ENCODE results near the gene MBOAT2. TPM values are rescaled to one million over a fixed set of nuclear protein-coding genes. Genes with fewer than 3 reads are reported as not detected.

MBOAT2 gene
- total RNA-seq, 1 experiment from 2014 or later, result 40.9 TPM

DNA sequence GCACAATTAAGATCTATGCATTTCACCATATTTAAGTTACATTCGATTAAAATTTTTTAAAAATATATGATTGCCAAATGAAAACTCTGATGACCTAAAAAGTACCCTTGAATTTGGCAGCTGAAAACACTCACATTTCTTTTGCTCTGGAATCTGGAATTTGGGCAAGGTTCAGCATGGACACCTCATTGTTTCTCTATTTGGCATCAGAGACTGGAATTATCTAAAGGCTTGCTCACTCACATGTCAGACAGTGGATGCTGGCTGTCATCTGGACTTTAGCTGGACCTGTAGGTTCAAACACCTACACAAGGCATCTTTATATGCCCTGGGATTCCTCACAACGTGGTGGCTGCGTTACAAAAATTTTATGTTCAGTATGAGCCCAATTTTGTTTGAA is 16.1 kb downstream of the MBOAT2 start:
- Mint-ChIP-seq H3K27ac (ENCODE audit: unreplicated experiment) (no peak overlapping the region), H3K4me3 (ENCODE audit: low read depth, unreplicated experiment) (no peak overlapping the region), H3K36me3 (ENCODE audit: insufficient read depth, unreplicated experiment) (no peaks in the 10 kb centered on the region), H3K4me1 (ENCODE audit: low read depth, unreplicated experiment) (peaks cover 22% of the 10 kb centered on the region), H3K27me3 (ENCODE audit: unreplicated experiment) (no peaks in the 10 kb centered on the region), H3K9me3 (ENCODE audit: low read depth, unreplicated experiment) (no peaks in the 10 kb centered on the region)
- TF ChIP-seq CTCF (IDR thresholded peaks at IDR 0.05; ENCODE audit: unreplicated experiment), result no peak
- intact Hi-C loops (cut with micrococcal nuclease; ENCODE audit: unreplicated experiment), result no loop called here
- CTCF ChIA-PET, result no interaction called here
- DNase-seq, result no peak
- BruUV-seq (replicated peaks), result no TSS peak

- no peaks in the 10 kb centered on the region for H3K36me3 Mint-ChIP-seq (ENCODE audit: insufficient read depth, unreplicated experiment)
Observed at GRCh38 chr2:8986327-8986976, 17.0 kb downstream of the MBOAT2 start.

DNA sequence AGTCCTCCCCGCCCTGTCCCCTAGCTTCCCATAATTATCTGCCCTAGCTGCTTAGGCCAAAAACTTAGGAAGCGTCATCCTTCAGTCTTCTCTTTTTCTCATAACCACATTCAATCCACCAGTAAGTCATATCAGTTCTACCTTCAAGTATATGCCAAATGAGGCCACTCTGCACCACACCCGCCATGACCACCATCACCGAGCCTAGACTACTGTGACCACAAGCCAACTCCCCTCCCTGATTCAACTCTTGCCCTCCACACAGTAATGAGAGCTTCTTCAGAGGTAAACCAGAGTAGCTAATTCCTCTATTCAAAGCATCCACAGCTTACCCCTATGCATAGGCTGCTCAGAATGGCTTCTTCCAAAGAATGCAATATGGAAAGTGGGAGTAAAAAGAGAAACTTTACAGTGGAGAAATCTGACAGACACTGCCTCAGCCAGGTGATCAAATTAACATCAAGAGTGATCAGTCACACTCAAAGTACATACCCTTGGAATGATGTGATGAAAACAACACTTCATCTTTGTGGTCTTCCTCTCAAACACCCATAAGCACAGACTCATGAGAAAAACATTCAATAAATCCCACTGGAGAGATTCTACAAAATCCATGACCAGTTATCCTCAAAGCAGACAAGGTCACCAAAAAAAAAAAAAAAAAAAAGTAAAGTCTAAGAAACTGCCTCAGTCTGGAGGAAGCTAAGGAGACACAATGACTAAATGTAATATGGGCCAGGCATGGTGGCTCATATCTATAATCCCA is 17.7 kb downstream of the MBOAT2 start:
- CTCF ChIA-PET, result interaction anchor here (0.7 kb wide), 1 partner anchor 47 kb away, joined by 4 read pairs; no protein-coding TSS in a partner anchor
- no peak for TF ChIP-seq CTCF (IDR thresholded peaks at IDR 0.05; ENCODE audit: unreplicated experiment)
- intact Hi-C loops (cut with micrococcal nuclease; ENCODE audit: unreplicated experiment), result no loop called here
- no TSS peak for BruUV-seq (replicated peaks)
- Mint-ChIP-seq H3K36me3 (ENCODE audit: insufficient read depth, unreplicated experiment) (no peaks in the 10 kb centered on the region), H3K4me3 (ENCODE audit: low read depth, unreplicated experiment) (no peak overlapping the region), H3K27me3 (ENCODE audit: unreplicated experiment) (no peaks in the 10 kb centered on the region), H3K4me1 (ENCODE audit: low read depth, unreplicated experiment) (peaks cover 14% of the 10 kb centered on the region), H3K27ac (ENCODE audit: unreplicated experiment) (no peak overlapping the region), H3K9me3 (ENCODE audit: low read depth, unreplicated experiment) (no peaks in the 10 kb centered on the region)
- DNase-seq, result no peak

More at GRCh38 chr2:8986327-8986976, 17.0 kb downstream of the MBOAT2 start:
- peaks cover 14% of the 10 kb centered on the region for H3K4me1 Mint-ChIP-seq (ENCODE audit: low read depth, unreplicated experiment)
- intact Hi-C loops (cut with micrococcal nuclease; ENCODE audit: unreplicated experiment), result no loop called here
- H3K27me3 Mint-ChIP-seq (ENCODE audit: unreplicated experiment), result no peaks in the 10 kb centered on the region
- no peak overlapping the region for H3K27ac Mint-ChIP-seq (ENCODE audit: unreplicated experiment)
- CTCF ChIA-PET, result no interaction called here
- H3K9me3 Mint-ChIP-seq (ENCODE audit: low read depth, unreplicated experiment), result no peaks in the 10 kb centered on the region
- no peak overlapping the region for H3K4me3 Mint-ChIP-seq (ENCODE audit: low read depth, unreplicated experiment)
- no TSS peak for BruUV-seq (replicated peaks)
- TF ChIP-seq CTCF (IDR thresholded peaks at IDR 0.05; ENCODE audit: unreplicated experiment), result no peak
- no peak for DNase-seq

GRCh38 chr2:8984855-8985254 is 18.6 kb downstream of the MBOAT2 start:
- Mint-ChIP-seq H3K4me1 (ENCODE audit: low read depth, unreplicated experiment) (peaks cover 9% of the 10 kb centered on the region), H3K4me3 (ENCODE audit: low read depth, unreplicated experiment) (no peak overlapping the region), H3K9me3 (ENCODE audit: low read depth, unreplicated experiment) (no peaks in the 10 kb centered on the region), H3K36me3 (ENCODE audit: insufficient read depth, unreplicated experiment) (no peaks in the 10 kb centered on the region), H3K27ac (ENCODE audit: unreplicated experiment) (no peak overlapping the region), H3K27me3 (ENCODE audit: unreplicated experiment) (no peaks in the 10 kb centered on the region)
- intact Hi-C loops (cut with micrococcal nuclease; ENCODE audit: unreplicated experiment), result no loop called here
- TF ChIP-seq CTCF (IDR thresholded peaks at IDR 0.05; ENCODE audit: unreplicated experiment), result no peak
- DNase-seq, result no peak
- no TSS peak for BruUV-seq (replicated peaks)
- CTCF ChIA-PET, result interaction anchor here (1.3 kb wide), 1 partner anchor 9 kb away, joined by 6 read pairs; no protein-coding TSS in a partner anchor
